Fibroblast of pulmonary artery (primary cell): ENCODE measurements around the gene IKZF1.
"Not testable (repeated sequence)": the region's sequence is repeated elsewhere in the genome, so short reads cannot be mapped to it uniquely, and the experiment has no call there.

Experiments used
- DNase-seq: peaks from one replicate; pipeline ENCODE4 v3.0.0-alpha.2; 2010; ENCODE audit warnings: low read depth
- H3K4me3 ChIP-seq: replicated peaks from 2 replicates; pipeline ENCODE4 v1.5.1; 2011; ENCODE audit warnings: low read depth, mild to moderate bottlenecking, control low read depth, low read length, moderate library complexity
- TF ChIP-seq, protein P1 (sequence below): IDR thresholded peaks from 2 replicates; pipeline ENCODE4 v1.5.1; 2011; ENCODE audit warnings: mild to moderate bottlenecking, control low read depth, low read length, inconsistent platforms; ENCODE audit errors: missing control alignments

Gene IKZF1

GRCh38 chr7:50336894-50337703, 32.6 kb downstream of the IKZF1 start:
- DNase-seq: no peak
- TF ChIP-seq, protein P1, sequence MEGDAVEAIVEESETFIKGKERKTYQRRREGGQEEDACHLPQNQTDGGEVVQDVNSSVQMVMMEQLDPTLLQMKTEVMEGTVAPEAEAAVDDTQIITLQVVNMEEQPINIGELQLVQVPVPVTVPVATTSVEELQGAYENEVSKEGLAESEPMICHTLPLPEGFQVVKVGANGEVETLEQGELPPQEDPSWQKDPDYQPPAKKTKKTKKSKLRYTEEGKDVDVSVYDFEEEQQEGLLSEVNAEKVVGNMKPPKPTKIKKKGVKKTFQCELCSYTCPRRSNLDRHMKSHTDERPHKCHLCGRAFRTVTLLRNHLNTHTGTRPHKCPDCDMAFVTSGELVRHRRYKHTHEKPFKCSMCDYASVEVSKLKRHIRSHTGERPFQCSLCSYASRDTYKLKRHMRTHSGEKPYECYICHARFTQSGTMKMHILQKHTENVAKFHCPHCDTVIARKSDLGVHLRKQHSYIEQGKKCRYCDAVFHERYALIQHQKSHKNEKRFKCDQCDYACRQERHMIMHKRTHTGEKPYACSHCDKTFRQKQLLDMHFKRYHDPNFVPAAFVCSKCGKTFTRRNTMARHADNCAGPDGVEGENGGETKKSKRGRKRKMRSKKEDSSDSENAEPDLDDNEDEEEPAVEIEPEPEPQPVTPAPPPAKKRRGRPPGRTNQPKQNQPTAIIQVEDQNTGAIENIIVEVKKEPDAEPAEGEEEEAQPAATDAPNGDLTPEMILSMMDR: no peak
- H3K4me3 ChIP-seq: no peak overlapping the region

GRCh38 chr7:50339472-50339871, 35.0 kb downstream of the IKZF1 start:
- not testable (repeated sequence) for DNase-seq, H3K4me3 ChIP-seq

DNA sequence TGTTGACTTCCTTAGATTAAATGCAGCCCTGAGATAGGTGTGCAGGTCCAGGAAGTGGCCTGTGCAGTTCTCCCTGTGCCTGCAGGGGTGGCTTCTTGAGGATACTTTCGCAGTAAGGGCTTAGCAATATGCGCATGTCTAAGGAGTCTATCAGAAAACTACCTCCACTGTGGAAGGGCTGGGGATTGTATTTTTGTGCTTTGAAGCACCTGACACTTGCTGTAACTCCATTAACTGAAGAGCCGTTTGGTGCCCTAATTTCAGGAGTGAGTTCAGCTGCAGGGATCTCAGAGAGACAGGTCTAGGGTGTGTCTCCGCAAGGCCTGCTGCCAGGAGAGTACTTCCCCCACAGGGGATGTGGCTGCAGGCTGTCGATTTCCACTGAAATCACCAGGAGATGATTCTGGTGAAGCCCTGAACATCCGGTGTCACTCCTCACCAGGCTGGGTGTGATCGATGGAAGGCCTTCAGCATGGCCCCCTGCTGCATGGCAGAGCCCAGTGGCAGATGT, 35.5 kb downstream of the IKZF1 start:
- no peak for DNase-seq
- H3K4me3 ChIP-seq: no peak overlapping the region
- TF ChIP-seq, protein P1: no peak

- H3K4me3 ChIP-seq: no peak overlapping the region
- TF ChIP-seq, protein P1: no peak
- no peak for DNase-seq
Observed at GRCh38 chr7:50341724-50342123, 37.2 kb downstream of the IKZF1 start.

DNA sequence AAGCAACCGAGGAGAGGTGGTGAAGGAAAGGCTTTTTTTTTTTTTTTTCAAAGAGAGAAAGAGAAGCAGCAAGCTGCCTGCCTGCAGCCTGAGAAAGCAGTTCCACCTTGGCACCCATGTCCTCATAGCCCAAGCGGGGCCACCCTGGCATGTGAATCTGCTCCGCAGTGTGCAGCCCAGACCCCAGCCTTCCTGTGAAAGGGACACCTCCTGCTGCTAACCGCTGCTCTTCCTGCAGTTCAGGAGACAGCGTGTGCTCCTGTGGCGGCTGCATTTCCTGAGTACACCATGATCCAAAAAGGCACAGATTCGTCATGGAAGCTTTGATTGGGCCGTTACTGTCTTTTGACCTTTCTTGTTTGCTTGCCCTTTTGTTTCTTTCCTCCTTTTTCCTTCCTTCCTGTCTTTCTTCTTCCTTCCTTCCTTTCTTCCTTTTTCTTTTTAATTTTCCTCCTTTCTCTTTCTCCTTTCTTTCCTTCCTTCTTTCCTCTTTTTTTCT, 38.1 kb downstream of the IKZF1 start:
- TF ChIP-seq, protein P1: no peak
- no peak overlapping the region for H3K4me3 ChIP-seq
- peak; percentile 2 for DNase-seq

GRCh38 chr7:50346545-50347497, 42.3 kb downstream of the IKZF1 start:
- no peak for DNase-seq
- TF ChIP-seq, protein P1: no peak
- H3K4me3 ChIP-seq: no peak overlapping the region

DNA sequence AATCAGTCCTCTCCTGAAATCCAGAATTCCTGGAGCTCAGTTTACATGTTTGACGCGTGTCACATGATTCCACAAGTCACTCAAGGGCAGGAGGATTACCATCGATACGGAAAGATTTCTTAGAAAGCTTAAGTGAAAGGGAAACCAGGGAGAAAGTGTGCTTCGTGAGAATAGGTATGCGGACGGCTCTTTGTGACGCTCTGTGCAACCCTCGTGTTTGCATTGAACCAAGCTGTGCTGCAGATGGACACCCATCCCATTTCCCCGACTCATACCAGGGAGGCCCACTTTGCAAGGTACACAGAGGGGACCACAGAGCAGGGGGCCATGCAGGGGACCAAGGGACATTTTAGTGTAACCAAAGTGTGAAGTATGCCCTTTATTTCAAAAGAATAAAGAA, 43.2 kb downstream of the IKZF1 start:
- no peak for DNase-seq
- TF ChIP-seq, protein P1: no peak
- no peak overlapping the region for H3K4me3 ChIP-seq
